H9 (cell line): ENCODE data around the gene NF1. TPM values are rescaled to one million over a fixed set of nuclear protein-coding genes. Genes with fewer than 3 reads are reported as not detected.
A peak's percentile ranks its signal among the peaks of the same experiment; 100 is the strongest.

Experiments used
- DNase-seq: peaks from one replicate; pipeline ENCODE4 v3.0.0-alpha.2; 2017
- H2AFZ ChIP-seq: one replicate; pipeline ENCODE4 v1.6.1; 2013; ENCODE audit warnings: mild to moderate bottlenecking, low read length, control low read depth, moderate library complexity
- H2AK5ac ChIP-seq: 2 replicates; pipeline ENCODE4 v1.6.1; 2013; ENCODE audit warnings: low read length, control low read depth, mixed read lengths; ENCODE audit not compliant: insufficient read length
- H2BK120ac ChIP-seq: one replicate; pipeline ENCODE4 v1.6.1; 2013; ENCODE audit warnings: low read depth, mild to moderate bottlenecking, low read length, control low read depth, inconsistent platforms; ENCODE audit not compliant: poor library complexity, severe bottlenecking
- H2BK12ac ChIP-seq: 2 replicates; pipeline ENCODE4 v1.6.1; 2013; ENCODE audit warnings: low read length, control low read depth, mixed read lengths, low read depth; ENCODE audit not compliant: insufficient read length
- H2BK15ac ChIP-seq: 2 replicates; pipeline ENCODE4 v1.6.1; 2013; ENCODE audit warnings: low read depth, low read length, control low read depth
- H2BK20ac ChIP-seq: one replicate; pipeline ENCODE4 v1.6.1; 2013; ENCODE audit warnings: low read depth, mild to moderate bottlenecking, low read length, control low read depth, inconsistent platforms; ENCODE audit not compliant: poor library complexity, severe bottlenecking
- H2BK5ac ChIP-seq: 2 replicates; pipeline ENCODE4 v1.6.1; 2013; ENCODE audit warnings: low read length, control low read depth, mixed read lengths; ENCODE audit not compliant: insufficient read length
- H3K14ac ChIP-seq: 2 replicates; pipeline ENCODE4 v1.6.1; 2013; ENCODE audit warnings: low read length, control low read depth; ENCODE audit not compliant: insufficient read depth
- H3K18ac ChIP-seq: 2 replicates; pipeline ENCODE4 v1.6.1; 2013; ENCODE audit warnings: low read depth, mild to moderate bottlenecking, mixed read lengths, low read length, control low read depth; ENCODE audit not compliant: insufficient read length
- H3K23ac ChIP-seq: 2 replicates; pipeline ENCODE4 v1.6.1; 2013; ENCODE audit warnings: low read length, control low read depth, mixed read lengths, low read depth; ENCODE audit not compliant: insufficient read length
- H3K23me2 ChIP-seq: 2 replicates; pipeline ENCODE4 v1.6.1; 2013; ENCODE audit warnings: low read depth, mild to moderate bottlenecking, mixed read lengths, low read length, control low read depth; ENCODE audit not compliant: insufficient read length, poor library complexity, severe bottlenecking
- H3K27ac ChIP-seq: 2 replicates; pipeline ENCODE4 v1.5.1; 2013; ENCODE audit warnings: low read length, control low read depth, mixed read lengths, low read depth; ENCODE audit not compliant: insufficient read length
- H3K27me3 ChIP-seq: 2 replicates; pipeline ENCODE4 v1.6.1; 2013; ENCODE audit warnings: low read length, control low read depth, inconsistent platforms; ENCODE audit not compliant: insufficient read depth
- H3K4ac ChIP-seq: 2 replicates; pipeline ENCODE4 v1.6.1; 2013; ENCODE audit warnings: low read depth, mild to moderate bottlenecking, control low read depth, inconsistent platforms, low read length, moderate library complexity
- H3K4me1 ChIP-seq: 2 replicates; pipeline ENCODE4 v1.6.1; 2013; ENCODE audit warnings: low read length, control low read depth, inconsistent platforms; ENCODE audit not compliant: insufficient read depth
- H3K4me2 ChIP-seq: 2 replicates; pipeline ENCODE4 v1.6.1; 2013; ENCODE audit warnings: low read length, control low read depth, mixed read lengths; ENCODE audit not compliant: insufficient read length, insufficient read depth
- H3K56ac ChIP-seq: 2 replicates; pipeline ENCODE4 v1.6.1; 2013; ENCODE audit warnings: low read depth, mild to moderate bottlenecking, mixed read lengths, low read length, control low read depth; ENCODE audit not compliant: insufficient read length
- H3K79me1 ChIP-seq: 2 replicates; pipeline ENCODE4 v1.6.1; 2013; ENCODE audit warnings: low read depth, mild to moderate bottlenecking, moderate library complexity, low read length, control low read depth, inconsistent platforms; ENCODE audit not compliant: insufficient read depth, poor library complexity, severe bottlenecking
- H3K79me2 ChIP-seq: 2 replicates; pipeline ENCODE4 v1.6.1; 2013; ENCODE audit warnings: low read length, control low read depth, inconsistent platforms; ENCODE audit not compliant: insufficient read depth
- H3K9ac ChIP-seq: 2 replicates; pipeline ENCODE4 v1.6.1; 2013; ENCODE audit warnings: low read length, control low read depth, mixed read lengths; ENCODE audit not compliant: insufficient read length; ENCODE audit errors: extremely low read depth
- H3K9me3 ChIP-seq: one replicate; pipeline ENCODE4 v1.6.1; 2013; ENCODE audit warnings: low read depth, low read length, inconsistent platforms; ENCODE audit not compliant: control insufficient read depth
- H3T11ph ChIP-seq: one replicate; pipeline ENCODE4 v1.6.1; 2013; ENCODE audit warnings: mild to moderate bottlenecking, low read length, control low read depth, inconsistent platforms
- H4K20me1 ChIP-seq: one replicate; pipeline ENCODE4 v1.6.1; 2013; ENCODE audit not compliant: control insufficient read depth, insufficient read length, insufficient read depth
- H4K5ac ChIP-seq: 2 replicates; pipeline ENCODE4 v1.6.1; 2013; ENCODE audit warnings: low read depth, mild to moderate bottlenecking, mixed read lengths, low read length, control low read depth; ENCODE audit not compliant: insufficient read length
- H4K8ac ChIP-seq: replicated peaks from 2 replicates; pipeline ENCODE4 v1.6.1; 2013; ENCODE audit warnings: low read length, control low read depth, mixed read lengths, low read depth; ENCODE audit not compliant: insufficient read length
- H4K91ac ChIP-seq: 2 replicates; pipeline ENCODE4 v1.6.1; 2013; ENCODE audit warnings: low read depth, mild to moderate bottlenecking, moderate library complexity, mixed read lengths, low read length, control low read depth; ENCODE audit not compliant: insufficient read length
- H3K27ac Mint-ChIP-seq, 3 experiments: 2 replicates in 2 of 3; 3 replicates in 1 of 3; pipeline ENCODE4 v1.8.0; 2020 to 2021; ENCODE audit warnings: mixed read lengths in 3 of 3, mild to moderate bottlenecking in 1 of 3, moderate library complexity in 1 of 3
- H3K27me3 Mint-ChIP-seq: 2 replicates; pipeline ENCODE4 v1.8.0; 2021; ENCODE audit warnings: low read depth, mild to moderate bottlenecking, moderate library complexity, mixed read lengths
- H3K36me3 Mint-ChIP-seq, 3 experiments: 2 replicates in 2 of 3; 3 replicates in 1 of 3; pipeline ENCODE4 v1.8.0; 2020 to 2021; ENCODE audit warnings: low read depth in 3 of 3, mixed read lengths in 3 of 3; ENCODE audit not compliant: insufficient read depth in 1 of 3
- H3K4me1 Mint-ChIP-seq, 2 experiments: 2 replicates each; pipeline ENCODE4 v1.8.0; 2020; ENCODE audit warnings: mixed read lengths in 2 of 2
- H3K4me3 Mint-ChIP-seq, 2 experiments: 2 replicates in 1 of 2; 3 replicates in 1 of 2; pipeline ENCODE4 v1.8.0; 2020 to 2021; ENCODE audit warnings: mild to moderate bottlenecking in 2 of 2, mixed read lengths in 2 of 2, moderate library complexity in 1 of 2
- H3K9me3 Mint-ChIP-seq, 2 experiments: 2 replicates in 1 of 2; 3 replicates in 1 of 2; pipeline ENCODE4 v1.8.0; 2020; ENCODE audit warnings: mild to moderate bottlenecking in 2 of 2, mixed read lengths in 2 of 2, moderate library complexity in 1 of 2
- WGBS: extraction: QIAGEN DNeasy Blood & Tissue Kit; methylation state at CpG from one replicate; pipeline ENCODE4 v1.1.7; 2013; ENCODE audit warnings: missing lambda C conversion rate, low lambda C conversion rate, mixed read lengths; ENCODE audit not compliant: insufficient read length; ENCODE audit errors: extremely low coverage; 5-methylcytosine and 5-hydroxymethylcytosine counted together
- total RNA-seq: library from RNA; stranded (reverse); gene quantifications from 2 replicates; pipeline ENCODE4 v1.2.1, GENCODE V29; 2021
- TF ChIP-seq, protein P1 (sequence below): fragments of 200-600 bp; sonication (generic); conservative IDR thresholded peaks from 3 replicates; pipeline ENCODE4 v1.8.0; 2021; ENCODE audit warnings: antibody characterized with exemption, mild to moderate bottlenecking

NF1 gene
- total RNA-seq, 1 experiment from 2014 or later: 38.1 TPM

DNA sequence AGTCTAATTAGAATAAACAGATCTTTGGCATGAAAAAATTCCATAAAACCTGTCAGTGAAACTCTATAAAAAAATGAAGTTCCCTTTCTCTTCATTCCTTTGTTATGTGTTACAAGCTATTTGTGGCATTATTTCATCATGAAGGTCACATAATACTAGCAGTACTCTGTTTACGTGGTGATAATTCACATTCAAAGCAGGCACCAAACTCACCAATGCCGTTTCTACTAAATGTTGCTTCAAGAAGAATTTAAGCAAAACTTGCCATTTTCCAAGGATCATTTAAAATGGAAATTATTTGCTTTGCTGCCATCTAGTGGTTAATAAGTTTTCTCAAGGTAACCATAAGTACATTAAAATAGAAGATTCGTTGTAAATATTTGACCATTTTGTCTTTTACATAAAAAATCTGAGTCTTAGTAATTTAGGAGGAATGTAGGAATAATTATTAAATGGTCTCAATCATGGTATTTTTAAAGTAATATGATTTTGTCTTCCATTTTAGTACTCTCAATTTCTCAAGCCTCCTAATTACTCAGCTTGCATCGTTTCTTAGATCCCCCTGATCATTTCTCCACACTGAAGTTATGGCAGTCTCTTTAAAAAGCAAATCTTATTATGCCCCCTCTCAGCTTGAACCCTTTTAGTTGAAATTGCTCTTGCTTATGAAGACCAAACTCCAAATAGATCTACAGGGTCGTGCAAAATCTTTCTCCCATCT, 121.4 kb downstream of the NF1 start:
- H3K27me3 ChIP-seq: no peaks in the 10 kb centered on the region
- H3K9ac ChIP-seq: no peak overlapping the region
- no peaks in the 10 kb centered on the region for H3K4me1 ChIP-seq
- no peaks in the 10 kb centered on the region for H3K9me3 Mint-ChIP-seq
- H2BK12ac ChIP-seq: no peak overlapping the region
- no peak overlapping the region for H2BK20ac ChIP-seq
- H4K20me1 ChIP-seq: no peaks in the 10 kb centered on the region
- no peak overlapping the region for H2BK120ac ChIP-seq
- H3K4me3 Mint-ChIP-seq: no peak overlapping the region
- no peak overlapping the region for H4K5ac ChIP-seq
- no peaks in the 10 kb centered on the region for H3K4me1 Mint-ChIP-seq
- H3K79me1 ChIP-seq: no peaks in the 10 kb centered on the region
- peaks cover 0 to 15% (median 4%) of the 10 kb centered on the region in 3 experiments; a peak in 3 of 7 replicates for H3K36me3 Mint-ChIP-seq
- H2BK5ac ChIP-seq: no peak overlapping the region
- H4K91ac ChIP-seq: no peak overlapping the region
- no peaks in the 10 kb centered on the region for H3K9me3 ChIP-seq
- H3K23me2 ChIP-seq: no peaks in the 10 kb centered on the region
- H3K14ac ChIP-seq: no peak overlapping the region
- H3T11ph ChIP-seq: no peak overlapping the region
- no peak overlapping the region for H4K8ac ChIP-seq
- H3K27ac ChIP-seq: no peak overlapping the region
- no peak overlapping the region for H3K18ac ChIP-seq
- H3K56ac ChIP-seq: no peak overlapping the region
- TF ChIP-seq, protein P1, sequence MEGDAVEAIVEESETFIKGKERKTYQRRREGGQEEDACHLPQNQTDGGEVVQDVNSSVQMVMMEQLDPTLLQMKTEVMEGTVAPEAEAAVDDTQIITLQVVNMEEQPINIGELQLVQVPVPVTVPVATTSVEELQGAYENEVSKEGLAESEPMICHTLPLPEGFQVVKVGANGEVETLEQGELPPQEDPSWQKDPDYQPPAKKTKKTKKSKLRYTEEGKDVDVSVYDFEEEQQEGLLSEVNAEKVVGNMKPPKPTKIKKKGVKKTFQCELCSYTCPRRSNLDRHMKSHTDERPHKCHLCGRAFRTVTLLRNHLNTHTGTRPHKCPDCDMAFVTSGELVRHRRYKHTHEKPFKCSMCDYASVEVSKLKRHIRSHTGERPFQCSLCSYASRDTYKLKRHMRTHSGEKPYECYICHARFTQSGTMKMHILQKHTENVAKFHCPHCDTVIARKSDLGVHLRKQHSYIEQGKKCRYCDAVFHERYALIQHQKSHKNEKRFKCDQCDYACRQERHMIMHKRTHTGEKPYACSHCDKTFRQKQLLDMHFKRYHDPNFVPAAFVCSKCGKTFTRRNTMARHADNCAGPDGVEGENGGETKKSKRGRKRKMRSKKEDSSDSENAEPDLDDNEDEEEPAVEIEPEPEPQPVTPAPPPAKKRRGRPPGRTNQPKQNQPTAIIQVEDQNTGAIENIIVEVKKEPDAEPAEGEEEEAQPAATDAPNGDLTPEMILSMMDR: peak; percentile 74
- H2BK15ac ChIP-seq: no peak overlapping the region
- no peaks in the 10 kb centered on the region for H3K27me3 Mint-ChIP-seq
- H3K4ac ChIP-seq: no peak overlapping the region
- H2AFZ ChIP-seq: no peak overlapping the region
- no peak overlapping the region for H2AK5ac ChIP-seq
- H3K79me2 ChIP-seq: no peaks in the 10 kb centered on the region
- no peak overlapping the region; a peak in 1 of 7 replicates for H3K27ac Mint-ChIP-seq
- H3K23ac ChIP-seq: no peak overlapping the region
- no peak overlapping the region for H3K4me2 ChIP-seq
- no CpG with 5 or more reads among the region's 5 CpGs for WGBS
- DNase-seq: no peak
